Inferior parietal cortex (tissue), 1 donor: ENCODE measurements around the gene LARGE1.
A peak's percentile ranks its signal among the peaks of the same experiment; 100 is the strongest.

Source experiments
- DNase-seq: peaks from one replicate; pipeline ENCODE4 v3.0.0-alpha.2; 2016; ENCODE audit errors: extremely low spot score

Gene LARGE1

DNA sequence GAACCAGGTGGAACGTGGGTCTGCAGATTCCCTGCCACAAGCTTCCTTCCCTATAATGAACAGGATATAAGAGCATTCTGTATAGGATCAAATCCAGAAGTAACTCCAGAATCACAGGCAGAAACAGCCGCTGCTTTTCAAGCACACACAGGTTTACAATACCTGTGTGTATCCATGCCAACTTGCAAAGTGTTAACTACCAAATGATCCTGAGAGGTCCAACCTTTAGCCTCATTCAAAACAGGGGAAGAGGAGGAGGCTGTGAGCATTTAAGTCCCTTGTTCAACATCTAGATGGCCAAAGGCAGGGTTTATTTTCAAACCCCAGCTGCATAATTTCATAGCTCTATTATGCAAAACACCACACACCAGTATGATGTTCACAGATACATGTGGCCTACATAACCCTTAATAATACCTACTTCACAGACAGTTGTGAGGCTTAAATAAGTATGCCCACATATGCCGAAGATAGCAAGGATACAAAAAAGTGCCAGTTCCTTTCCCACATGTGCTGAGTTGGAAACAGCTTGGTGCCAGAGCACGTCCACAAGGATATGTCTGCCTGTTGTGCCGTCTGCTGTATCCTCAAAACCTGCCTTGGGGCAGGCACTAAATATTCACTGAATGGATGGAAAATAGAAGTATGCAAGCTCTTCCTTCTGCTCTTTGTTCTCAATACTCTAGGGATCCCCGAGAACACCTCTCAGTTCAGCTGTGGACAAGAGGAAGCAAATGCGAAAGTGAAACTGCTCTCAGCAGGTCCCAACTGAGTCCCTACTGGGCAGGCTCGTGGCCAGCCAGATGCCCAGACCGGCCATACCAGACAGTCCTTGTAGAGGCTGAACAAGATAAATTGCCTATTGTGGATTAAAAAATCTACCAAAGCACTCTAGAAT, 66.8 kb downstream of the LARGE1 start:
- peak; percentile 69 for DNase-seq

GRCh38 chr22:33851821-33852384, 68.4 kb downstream of the LARGE1 start:
- no peak for DNase-seq

DNA sequence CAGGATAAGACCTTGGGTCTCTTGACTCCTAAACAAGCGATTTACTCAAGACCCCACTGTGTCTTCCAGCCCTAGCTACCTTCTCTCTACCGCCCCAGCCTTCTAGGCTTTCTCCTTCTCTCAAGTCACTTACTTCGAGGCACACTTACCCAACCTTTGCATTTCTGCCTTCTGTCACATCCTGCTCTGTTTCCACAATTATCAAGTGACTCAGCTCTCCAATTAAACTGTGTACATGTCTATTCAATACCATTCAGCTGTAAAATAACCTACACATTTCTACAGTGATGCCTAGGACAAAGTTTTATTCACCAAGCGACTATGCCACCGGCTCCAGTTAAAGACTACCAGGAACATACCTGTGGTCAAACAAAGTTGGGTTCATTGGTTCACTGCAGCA, 69.0 kb downstream of the LARGE1 start:
- no peak for DNase-seq

- DNase-seq: no peak
Observed at GRCh38 chr22:33850724-33851123, 69.6 kb downstream of the LARGE1 start.

- DNase-seq: no peak
Observed at GRCh38 chr22:33850193-33850592, 70.1 kb downstream of the LARGE1 start.

DNA sequence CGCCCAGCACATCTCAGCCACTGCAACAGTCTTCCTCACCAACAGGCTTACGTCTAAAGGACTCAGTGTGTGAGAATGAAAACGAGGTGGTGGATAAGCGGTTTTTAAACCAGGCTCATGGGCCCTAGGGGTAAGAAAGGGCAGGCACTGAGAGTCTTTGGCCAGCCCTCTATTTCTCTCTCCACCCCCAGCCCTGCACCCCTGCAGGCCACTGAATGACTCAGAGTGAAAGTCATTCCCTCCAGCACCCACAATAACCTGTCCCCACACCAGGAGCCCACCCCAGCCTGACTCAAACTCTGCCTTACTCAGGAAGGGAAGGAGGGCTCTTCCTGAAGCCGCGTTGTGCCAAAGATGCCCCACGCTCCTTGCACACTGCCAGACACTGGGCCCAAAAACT, 72.0 kb downstream of the LARGE1 start:
- no peak for DNase-seq

GRCh38 chr22:33844273-33844672, 76.0 kb downstream of the LARGE1 start:
- DNase-seq: no peak

- DNase-seq: no peak
Observed at GRCh38 chr22:33842421-33843094, 77.7 kb downstream of the LARGE1 start.

GRCh38 chr22:33842006-33842354, 78.3 kb downstream of the LARGE1 start:
- no peak for DNase-seq

GRCh38 chr22:33841281-33842005, 78.8 kb downstream of the LARGE1 start:
- DNase-seq: no peak

DNA sequence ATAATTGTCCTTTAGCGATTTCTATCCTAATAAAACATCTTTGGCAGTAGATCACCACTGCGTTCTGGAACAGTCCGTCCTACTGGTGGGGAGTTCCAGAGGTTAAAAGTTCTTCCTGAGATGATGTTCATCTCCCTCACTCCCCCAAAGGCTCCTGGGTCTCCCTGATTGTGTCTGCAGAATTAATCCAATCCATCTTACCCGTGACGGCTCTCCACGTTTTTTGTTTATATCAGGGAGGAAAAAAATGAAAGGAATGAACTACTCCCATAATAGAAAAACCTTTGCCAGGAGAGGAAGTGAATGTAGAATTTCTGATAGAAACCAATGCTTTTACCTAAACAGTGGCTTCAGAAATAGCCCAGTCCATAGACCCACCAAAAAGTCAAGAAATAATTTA, 81.6 kb downstream of the LARGE1 start:
- DNase-seq: no peak

DNA sequence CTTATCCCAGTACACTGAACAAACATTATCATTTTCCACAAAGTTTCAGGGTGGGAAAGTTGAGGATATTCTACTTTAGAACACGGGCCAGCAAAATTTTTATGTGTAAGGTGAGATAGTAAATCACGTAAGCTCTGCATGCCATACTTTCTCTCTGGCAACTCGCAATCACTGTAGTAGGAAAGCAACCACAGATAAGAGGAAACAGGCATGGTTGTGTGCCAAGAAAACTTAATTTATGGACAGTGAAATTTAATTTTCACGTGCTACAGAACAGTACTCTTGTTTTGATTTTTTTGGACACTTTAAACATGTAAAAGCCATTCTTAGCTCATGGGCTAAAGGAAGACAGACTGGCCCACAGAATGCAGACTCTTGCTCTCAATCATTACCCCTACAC, 82.5 kb downstream of the LARGE1 start:
- DNase-seq: no peak

GRCh38 chr22:33835265-33835664, 85.0 kb downstream of the LARGE1 start:
- no peak for DNase-seq

GRCh38 chr22:33832558-33833151, 87.6 kb downstream of the LARGE1 start:
- DNase-seq: no peak

DNA sequence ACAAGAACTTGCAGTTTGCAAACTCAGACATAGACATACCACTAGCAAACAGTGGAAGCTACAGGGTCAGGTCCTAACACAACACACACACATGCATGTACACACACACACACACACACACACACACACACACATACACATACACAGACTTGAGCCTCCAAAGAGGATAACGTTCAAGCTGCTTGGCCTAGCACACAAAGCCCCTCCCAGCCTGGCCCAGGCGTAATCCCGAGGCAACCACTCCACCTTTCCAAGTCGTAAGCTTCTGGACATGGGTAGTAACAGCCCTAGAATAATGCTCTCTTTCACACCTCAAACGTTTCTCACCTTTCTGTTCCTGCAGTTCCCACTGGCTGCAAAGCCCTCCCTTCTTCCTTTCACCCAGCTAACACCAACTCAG, 88.6 kb downstream of the LARGE1 start:
- no peak for DNase-seq

DNA sequence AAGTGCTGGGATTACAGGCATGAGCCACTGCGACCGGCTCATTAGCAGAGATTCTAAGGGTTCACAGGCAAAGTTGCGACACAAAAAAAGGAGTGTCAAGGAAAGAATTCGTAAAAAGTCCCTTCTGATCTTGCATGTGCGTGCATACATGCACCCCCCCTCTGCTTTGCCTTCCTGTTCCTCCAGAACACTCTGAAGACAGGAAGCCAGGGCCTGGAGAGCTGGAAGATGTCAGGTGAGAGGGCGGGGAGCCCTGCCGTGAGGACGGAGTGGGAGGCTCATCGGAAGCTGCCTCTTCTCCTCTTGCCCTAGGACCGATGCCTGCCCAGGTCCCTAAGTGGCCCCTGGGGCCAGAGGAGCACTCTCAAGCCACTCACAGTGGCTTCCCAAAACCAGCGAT, 89.1 kb downstream of the LARGE1 start:
- DNase-seq: no peak

GRCh38 chr22:33829546-33830280, 90.6 kb downstream of the LARGE1 start:
- DNase-seq: no peak

GRCh38 chr22:33828302-33828701, 92.0 kb downstream of the LARGE1 start:
- no peak for DNase-seq

DNA sequence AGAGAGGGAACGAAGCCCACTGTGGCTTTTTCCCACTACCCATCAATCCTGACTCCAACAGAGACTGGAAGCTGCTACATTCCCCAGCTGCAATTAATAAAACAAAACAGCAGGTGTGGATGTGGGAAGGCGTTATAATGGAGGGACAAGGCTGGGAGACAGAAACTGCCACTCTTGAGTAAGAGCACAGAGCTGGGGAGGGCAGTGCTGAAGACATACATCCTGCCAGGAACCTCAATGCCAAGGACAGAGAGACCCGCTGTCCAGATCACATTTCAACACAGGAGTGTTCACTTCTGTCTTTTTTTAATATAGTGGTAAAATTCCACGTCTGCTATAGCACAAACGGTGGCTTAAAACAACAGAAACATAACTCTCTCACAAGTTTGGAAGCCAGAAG, 94.5 kb downstream of the LARGE1 start:
- no peak for DNase-seq

- no peak for DNase-seq
Observed at GRCh38 chr22:33823552-33823951, 96.7 kb downstream of the LARGE1 start.

GRCh38 chr22:33821290-33821689, 99.0 kb downstream of the LARGE1 start:
- no peak for DNase-seq
